LNCaP clone FGC (cell line): ENCODE data around the gene FAM227B.

Source experiments
- DNase-seq: peaks from one replicate; pipeline ENCODE4 v3.0.0-alpha.2; 2011; ENCODE audit warnings: low read depth
- H3K4me3 ChIP-seq: 2 replicates; pipeline ENCODE4 v1.5.1; 2011; ENCODE audit warnings: mild to moderate bottlenecking, low read depth, low read length, control low read depth
- CTCF ChIP-seq: IDR thresholded peaks from 2 replicates; pipeline ENCODE4 v1.5.1; 2012; ENCODE audit warnings: mild to moderate bottlenecking; ENCODE audit not compliant: control insufficient read depth, insufficient read depth; ENCODE audit errors: extremely low read depth

Gene FAM227B

GRCh38 chr15:49323207-49323606 lies 297.4 kb downstream of the FAM227B start:
- no peak overlapping the region for H3K4me3 ChIP-seq
- DNase-seq, result no peak
- TF ChIP-seq CTCF, result no peak

GRCh38 chr15:49320351-49320750 lies 300.3 kb downstream of the FAM227B start:
- no peak for TF ChIP-seq CTCF
- DNase-seq, result no peak
- no peak overlapping the region for H3K4me3 ChIP-seq

GRCh38 chr15:49315391-49315823 lies 305.2 kb downstream of the FAM227B start:
- DNase-seq, result no peak
- H3K4me3 ChIP-seq, result no peak overlapping the region
- no peak for TF ChIP-seq CTCF

- no peak for DNase-seq
- TF ChIP-seq CTCF, result no peak
Measured at GRCh38 chr15:49314716-49315115, 305.9 kb downstream of the FAM227B start.

GRCh38 chr15:49313650-49314049 lies 307.0 kb downstream of the FAM227B start:
- no peak for TF ChIP-seq CTCF
- H3K4me3 ChIP-seq, result no peak overlapping the region
- DNase-seq, result no peak

More at GRCh38 chr15:49314716-49315115, 305.9 kb downstream of the FAM227B start:
- no peak overlapping the region for H3K4me3 ChIP-seq

- no peak overlapping the region for H3K4me3 ChIP-seq
- DNase-seq, result no peak
- no peak for TF ChIP-seq CTCF
Measured at GRCh38 chr15:49309889-49310288, 310.7 kb downstream of the FAM227B start.

- no peak overlapping the region for H3K4me3 ChIP-seq
- no peak for TF ChIP-seq CTCF
- no peak for DNase-seq
Measured at GRCh38 chr15:49308686-49309085, 311.9 kb downstream of the FAM227B start.
